ENCODE measurements around the gene FIBCD1. TPM values are rescaled to one million over a fixed set of nuclear protein-coding genes. Genes with fewer than 3 reads are reported as not detected.

The FIBCD1 gene
- total RNA-seq, 1 donor from 2014 or later, result not detected

- H3K4me1 Mint-ChIP-seq (ENCODE audit: low read depth), result no peaks in the 10 kb centered on the region
- H3K27me3 Mint-ChIP-seq (ENCODE audit: low read depth), result no peaks in the 10 kb centered on the region
- no peak for DNase-seq (ENCODE audit: low spot score)
- intact Hi-C loops (cut with micrococcal nuclease), result no loop called here
- no peak overlapping the region for H3K27ac Mint-ChIP-seq
- no peaks in the 10 kb centered on the region for H3K36me3 Mint-ChIP-seq (ENCODE audit: low read depth)
- no peak overlapping the region for H3K4me3 Mint-ChIP-seq (ENCODE audit: low read depth)
- H3K9me3 Mint-ChIP-seq, result no peaks in the 10 kb centered on the region
Observed at GRCh38 chr9:130897848-130898551, 41.0 kb downstream of the FIBCD1 start.

- Mint-ChIP-seq H3K4me3 (ENCODE audit: low read depth) (no peak overlapping the region), H3K9me3 (no peaks in the 10 kb centered on the region), H3K4me1 (ENCODE audit: low read depth) (no peaks in the 10 kb centered on the region), H3K36me3 (ENCODE audit: low read depth) (no peaks in the 10 kb centered on the region), H3K27me3 (ENCODE audit: low read depth) (no peaks in the 10 kb centered on the region), H3K27ac (no peak overlapping the region)
- intact Hi-C loops (cut with micrococcal nuclease), result no loop called here
- no peak for DNase-seq (ENCODE audit: low spot score)
Observed at GRCh38 chr9:130897105-130897751, 41.8 kb downstream of the FIBCD1 start.

- Mint-ChIP-seq H3K4me1 (ENCODE audit: low read depth) (no peaks in the 10 kb centered on the region), H3K27ac (no peak within 1 kb of the TSS), H3K4me3 (ENCODE audit: low read depth) (no peak within 1 kb of the TSS), H3K36me3 (ENCODE audit: low read depth) (no peaks in the 10 kb centered on the region), H3K9me3 (no peaks in the 10 kb centered on the region), H3K27me3 (ENCODE audit: low read depth) (no peaks in the 10 kb centered on the region)
- no peak for DNase-seq (ENCODE audit: low spot score)
- intact Hi-C loops (cut with micrococcal nuclease), result no loop called here
Observed at GRCh38 chr9:130896233-130897014, 42.6 kb downstream of the FIBCD1 start, which contains the start of gene QRFP. Gene QRFP, minus strand, starts transcription at chr9:130896812. Its CDS starts 2,974 bp downstream, at chr9:130893838.

GRCh38 chr9:130895481-130896232 lies 43.4 kb downstream of the FIBCD1 start:
- no peaks in the 10 kb centered on the region for H3K9me3 Mint-ChIP-seq
- H3K4me1 Mint-ChIP-seq (ENCODE audit: low read depth), result no peaks in the 10 kb centered on the region
- H3K36me3 Mint-ChIP-seq (ENCODE audit: low read depth), result no peaks in the 10 kb centered on the region
- DNase-seq (ENCODE audit: low spot score), result no peak
- intact Hi-C loops (cut with micrococcal nuclease), result no loop called here
- no peaks in the 10 kb centered on the region for H3K27me3 Mint-ChIP-seq (ENCODE audit: low read depth)
- no peak overlapping the region for H3K4me3 Mint-ChIP-seq (ENCODE audit: low read depth)
- H3K27ac Mint-ChIP-seq, result no peak overlapping the region

GRCh38 chr9:130895038-130895437 lies 44.0 kb downstream of the FIBCD1 start:
- Mint-ChIP-seq H3K27ac (no peak overlapping the region), H3K4me3 (ENCODE audit: low read depth) (no peak overlapping the region), H3K27me3 (ENCODE audit: low read depth) (no peaks in the 10 kb centered on the region), H3K4me1 (ENCODE audit: low read depth) (no peaks in the 10 kb centered on the region), H3K36me3 (ENCODE audit: low read depth) (no peaks in the 10 kb centered on the region), H3K9me3 (no peaks in the 10 kb centered on the region)
- intact Hi-C loops (cut with micrococcal nuclease), result no loop called here
- no peak for DNase-seq (ENCODE audit: low spot score)

- H3K4me1 Mint-ChIP-seq (ENCODE audit: low read depth), result no peaks in the 10 kb centered on the region
- H3K36me3 Mint-ChIP-seq (ENCODE audit: low read depth), result no peaks in the 10 kb centered on the region
- DNase-seq (ENCODE audit: low spot score), result no peak
- no peaks in the 10 kb centered on the region for H3K27me3 Mint-ChIP-seq (ENCODE audit: low read depth)
- H3K4me3 Mint-ChIP-seq (ENCODE audit: low read depth), result no peak overlapping the region
- intact Hi-C loops (cut with micrococcal nuclease), result no loop called here
- no peak overlapping the region for H3K27ac Mint-ChIP-seq
- no peaks in the 10 kb centered on the region for H3K9me3 Mint-ChIP-seq
Observed at GRCh38 chr9:130894546-130894945, 44.5 kb downstream of the FIBCD1 start.

- DNase-seq (ENCODE audit: low spot score), result no peak
- no peaks in the 10 kb centered on the region for H3K27me3 Mint-ChIP-seq (ENCODE audit: low read depth)
- H3K36me3 Mint-ChIP-seq (ENCODE audit: low read depth), result no peaks in the 10 kb centered on the region
- intact Hi-C loops (cut with micrococcal nuclease), result no loop called here
- no peaks in the 10 kb centered on the region for H3K9me3 Mint-ChIP-seq
- no peak overlapping the region for H3K4me3 Mint-ChIP-seq (ENCODE audit: low read depth)
- H3K4me1 Mint-ChIP-seq (ENCODE audit: low read depth), result no peaks in the 10 kb centered on the region
- H3K27ac Mint-ChIP-seq, result no peak overlapping the region
Observed at GRCh38 chr9:130893341-130894101, 45.5 kb downstream of the FIBCD1 start.

GRCh38 chr9:130892477-130893304 lies 46.4 kb downstream of the FIBCD1 start:
- Mint-ChIP-seq H3K27me3 (ENCODE audit: low read depth) (no peaks in the 10 kb centered on the region), H3K36me3 (ENCODE audit: low read depth) (no peaks in the 10 kb centered on the region), H3K4me3 (ENCODE audit: low read depth) (no peak overlapping the region), H3K9me3 (no peaks in the 10 kb centered on the region), H3K27ac (no peak overlapping the region), H3K4me1 (ENCODE audit: low read depth) (no peaks in the 10 kb centered on the region)
- intact Hi-C loops (cut with micrococcal nuclease), result no loop called here
- DNase-seq (ENCODE audit: low spot score), result no peak

- Mint-ChIP-seq H3K36me3 (ENCODE audit: low read depth) (peaks cover 6% of the 10 kb centered on the region), H3K27me3 (ENCODE audit: low read depth) (no peaks in the 10 kb centered on the region), H3K4me1 (ENCODE audit: low read depth) (no peaks in the 10 kb centered on the region), H3K27ac (no peak overlapping the region), H3K4me3 (ENCODE audit: low read depth) (no peak overlapping the region), H3K9me3 (no peaks in the 10 kb centered on the region)
- intact Hi-C loops (cut with micrococcal nuclease), result no loop called here
- DNase-seq (ENCODE audit: low spot score), result no peak
Observed at GRCh38 chr9:130891688-130892476, 47.2 kb downstream of the FIBCD1 start.

GRCh38 chr9:130890870-130891687 lies 48.0 kb downstream of the FIBCD1 start:
- no peaks in the 10 kb centered on the region for H3K27me3 Mint-ChIP-seq (ENCODE audit: low read depth)
- H3K4me1 Mint-ChIP-seq (ENCODE audit: low read depth), result no peaks in the 10 kb centered on the region
- H3K27ac Mint-ChIP-seq, result no peak overlapping the region
- H3K9me3 Mint-ChIP-seq, result no peaks in the 10 kb centered on the region
- no peak overlapping the region for H3K4me3 Mint-ChIP-seq (ENCODE audit: low read depth)
- H3K36me3 Mint-ChIP-seq (ENCODE audit: low read depth), result peaks cover 6% of the 10 kb centered on the region
- intact Hi-C loops (cut with micrococcal nuclease), result no loop called here
- no peak for DNase-seq (ENCODE audit: low spot score)

All from activated T-helper 2 cell treated with anti-CD3 and anti-CD28 coated beads, Interferon-gamma antibody, Interleukin-2, Interleukin-4, amounts not matched to agents 10 μg/mL and 5 μg/mL and 100 μg/mL, durations not matched to agents 14 hours and 24 hours and 36 hours (primary cell).